ENCODE results near the gene WASF3. TPM values are rescaled to one million over a fixed set of nuclear protein-coding genes. Genes with fewer than 3 reads are reported as not detected.
A peak's percentile ranks its signal among the peaks of the same experiment; 100 is the strongest.

The WASF3 gene
- polyA plus RNA-seq, 3 donors from 2014 or later: 0.12 TPM; not detected in 2

DNA sequence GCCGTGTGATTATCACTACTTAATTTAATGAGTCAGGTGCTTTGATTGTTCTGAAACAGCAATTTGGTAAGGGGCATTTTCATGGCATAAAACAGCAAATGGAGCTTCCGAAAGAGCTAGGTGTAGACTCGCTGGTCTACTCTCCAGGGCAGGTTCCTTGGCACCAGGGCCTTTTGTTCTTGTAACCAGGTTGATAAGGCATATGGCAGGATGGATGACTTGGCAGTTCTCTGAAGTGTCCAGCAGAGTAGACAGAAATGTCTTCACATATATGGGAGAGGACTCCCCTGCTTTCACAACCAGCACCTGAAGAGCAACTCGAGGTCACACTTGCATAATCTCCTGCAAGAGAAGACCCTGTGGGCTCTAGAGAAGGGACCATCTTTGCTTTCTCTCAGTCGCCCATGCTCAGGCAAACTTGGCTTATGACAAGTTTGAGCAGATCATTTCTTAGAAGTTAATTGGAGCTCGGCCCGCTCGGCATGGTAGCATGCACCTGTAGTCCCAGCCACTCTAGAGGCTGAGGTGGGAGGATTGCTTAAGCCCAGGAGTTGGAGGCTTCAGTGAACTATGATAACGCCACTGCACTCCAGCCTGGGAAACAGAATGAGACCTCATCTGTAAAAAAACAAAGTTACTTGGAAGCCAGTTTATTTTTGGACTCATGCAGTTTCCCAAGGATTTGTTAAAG lies 23.3 kb upstream of the WASF3 start:
- no peaks in the 10 kb centered on the region for H3K4me1 Mint-ChIP-seq
- H3K27ac Mint-ChIP-seq: no peak overlapping the region
- no peak for DNase-seq
- H3K27me3 Mint-ChIP-seq (ENCODE audit: low read depth in 3 of 3): no peaks in the 10 kb centered on the region
- no peaks in the 10 kb centered on the region for H3K36me3 Mint-ChIP-seq
- H3K9me3 Mint-ChIP-seq: no peaks in the 10 kb centered on the region
- no peak overlapping the region for H3K4me3 Mint-ChIP-seq

DNA sequence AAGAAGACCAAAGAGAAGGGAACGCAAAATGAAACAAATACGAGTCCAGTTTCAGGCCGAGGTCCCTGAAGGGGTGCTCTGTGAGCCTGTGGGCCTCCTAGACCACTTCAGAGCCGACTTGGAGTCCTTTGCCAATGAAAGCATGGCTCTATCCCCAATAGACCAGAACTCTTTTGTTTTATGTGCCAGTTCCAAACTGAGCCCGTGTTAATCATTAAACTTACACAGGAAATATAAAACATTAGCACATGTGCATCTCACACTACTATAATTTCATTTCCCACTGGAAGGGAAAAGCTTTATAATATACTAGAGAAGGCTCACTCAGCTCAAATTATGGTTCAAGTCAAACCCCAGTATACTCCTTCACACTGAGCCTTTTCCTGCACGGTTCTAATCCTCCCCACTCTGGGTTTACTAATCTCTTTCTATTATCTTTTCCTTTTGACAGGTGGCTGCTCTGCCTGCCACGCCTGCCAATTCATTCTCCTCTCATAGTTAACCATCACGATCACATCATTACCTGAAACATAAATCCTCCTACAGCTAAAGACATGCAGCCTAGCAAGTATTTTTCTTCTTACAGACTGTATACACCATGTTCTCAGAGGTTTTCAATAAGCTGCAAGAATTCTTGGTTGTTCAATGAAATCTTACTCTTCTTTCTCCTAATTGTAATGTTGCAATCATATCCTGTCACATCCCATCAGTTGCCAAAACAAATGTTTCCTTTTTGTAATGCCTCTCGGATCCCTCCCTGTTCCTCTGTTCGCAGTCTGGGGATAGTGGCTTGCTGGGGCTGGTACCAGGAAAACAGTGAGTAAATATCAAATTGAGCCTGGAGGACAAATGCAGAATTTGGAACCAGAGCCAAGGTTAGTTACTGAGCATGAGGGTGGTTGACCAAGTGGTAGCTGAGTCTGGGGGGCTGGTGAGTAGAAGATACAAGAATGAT lies 18.8 kb upstream of the WASF3 start:
- H3K4me3 Mint-ChIP-seq: no peak overlapping the region
- peaks cover 0 to 2% (median 0%) of the 10 kb centered on the region in 6 donors for H3K9me3 Mint-ChIP-seq
- H3K27ac Mint-ChIP-seq: no peak overlapping the region
- H3K4me1 Mint-ChIP-seq: no peaks in the 10 kb centered on the region
- no peak for DNase-seq
- no peaks in the 10 kb centered on the region for H3K36me3 Mint-ChIP-seq
- H3K27me3 Mint-ChIP-seq (ENCODE audit: low read depth in 3 of 3): peaks cover 2 to 4% (median 2%) of the 10 kb centered on the region in 3 donors

DNA sequence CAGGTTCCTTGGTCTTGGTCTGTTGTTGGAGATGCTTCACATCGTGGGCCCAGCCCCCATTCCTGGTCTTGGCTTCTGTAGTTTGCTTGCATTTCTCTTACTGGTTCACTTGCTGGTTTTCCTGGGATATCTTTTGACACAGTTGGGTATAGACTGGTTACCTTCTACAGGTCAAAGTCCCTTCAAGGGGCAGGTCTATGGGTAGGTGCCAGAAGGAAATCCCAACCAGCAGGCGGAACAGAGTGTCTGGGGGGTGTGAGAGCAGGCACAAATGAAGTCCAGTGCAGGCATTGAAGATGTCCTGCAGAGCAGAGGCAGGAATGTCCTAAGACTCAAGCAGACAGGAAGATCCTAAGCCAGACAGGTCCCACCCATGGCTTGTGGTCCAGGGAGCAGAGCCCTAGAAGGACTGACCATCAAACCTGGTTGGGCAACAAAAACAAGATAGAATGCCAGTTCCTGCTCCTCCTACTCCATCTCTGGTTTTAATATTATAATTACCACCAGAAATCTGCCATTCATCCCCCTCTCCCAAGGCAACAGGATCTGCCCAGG lies 17.7 kb upstream of the WASF3 start:
- peaks cover 2 to 4% (median 2%) of the 10 kb centered on the region in 3 donors for H3K27me3 Mint-ChIP-seq (ENCODE audit: low read depth in 3 of 3)
- H3K27ac Mint-ChIP-seq: no peak overlapping the region
- H3K9me3 Mint-ChIP-seq: peaks cover 0 to 2% (median 0%) of the 10 kb centered on the region in 6 donors
- no peak for DNase-seq
- H3K4me3 Mint-ChIP-seq: no peak overlapping the region
- no peaks in the 10 kb centered on the region for H3K4me1 Mint-ChIP-seq
- no peaks in the 10 kb centered on the region for H3K36me3 Mint-ChIP-seq

DNA sequence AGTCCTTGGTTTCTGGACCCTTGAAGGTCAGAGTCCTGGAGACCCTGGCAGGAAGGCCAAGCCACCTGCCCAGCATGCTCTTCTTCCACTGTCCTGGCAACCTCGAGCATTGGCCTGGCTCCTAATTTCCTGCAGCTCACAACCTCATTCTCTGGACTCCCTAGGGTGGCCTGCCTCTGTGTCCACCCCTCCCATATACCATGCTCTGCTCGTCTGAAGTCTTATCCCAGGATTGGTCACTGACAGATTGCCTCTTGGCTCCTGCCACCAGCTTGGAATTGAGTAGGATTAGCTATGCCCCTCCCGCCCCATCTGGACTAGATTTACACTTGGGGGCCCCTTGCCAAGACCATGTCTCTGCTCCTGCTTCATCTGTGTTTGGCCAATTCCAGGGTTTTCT lies 17.1 kb upstream of the WASF3 start:
- Mint-ChIP-seq H3K36me3 (no peaks in the 10 kb centered on the region), H3K27ac (no peak overlapping the region), H3K4me1 (no peaks in the 10 kb centered on the region), H3K27me3 (ENCODE audit: low read depth in 3 of 3) (peaks cover 2 to 4% (median 2%) of the 10 kb centered on the region in 3 donors), H3K9me3 (peaks cover 0 to 2% (median 0%) of the 10 kb centered on the region in 6 donors), H3K4me3 (no peak overlapping the region)
- no peak for DNase-seq

DNA sequence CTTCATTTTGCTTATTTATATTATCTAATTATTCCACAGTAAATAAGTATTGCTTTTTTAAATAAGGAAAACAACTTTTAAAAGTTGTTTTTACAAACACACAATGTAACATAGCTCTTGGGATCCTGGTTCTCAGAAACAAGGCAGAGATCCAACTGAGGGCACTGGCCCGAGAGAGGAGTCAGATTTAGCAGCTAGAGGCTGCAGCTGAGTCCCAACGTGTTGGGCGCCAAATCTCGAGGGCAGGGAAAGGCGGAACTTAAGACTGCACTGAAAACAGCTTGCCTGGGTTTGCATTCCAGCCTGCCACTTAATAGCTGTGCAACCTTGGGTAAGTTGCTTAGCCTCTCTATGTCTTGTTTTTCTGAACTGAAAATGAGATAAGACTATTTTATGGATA lies 16.4 kb upstream of the WASF3 start:
- Mint-ChIP-seq H3K36me3 (no peaks in the 10 kb centered on the region), H3K4me3 (no peak overlapping the region), H3K27ac (no peak overlapping the region), H3K4me1 (no peaks in the 10 kb centered on the region), H3K27me3 (ENCODE audit: low read depth in 3 of 3) (peaks cover 2 to 4% (median 3%) of the 10 kb centered on the region in 3 donors), H3K9me3 (peaks cover 0 to 2% (median 0%) of the 10 kb centered on the region in 6 donors)
- no peak for DNase-seq

DNA sequence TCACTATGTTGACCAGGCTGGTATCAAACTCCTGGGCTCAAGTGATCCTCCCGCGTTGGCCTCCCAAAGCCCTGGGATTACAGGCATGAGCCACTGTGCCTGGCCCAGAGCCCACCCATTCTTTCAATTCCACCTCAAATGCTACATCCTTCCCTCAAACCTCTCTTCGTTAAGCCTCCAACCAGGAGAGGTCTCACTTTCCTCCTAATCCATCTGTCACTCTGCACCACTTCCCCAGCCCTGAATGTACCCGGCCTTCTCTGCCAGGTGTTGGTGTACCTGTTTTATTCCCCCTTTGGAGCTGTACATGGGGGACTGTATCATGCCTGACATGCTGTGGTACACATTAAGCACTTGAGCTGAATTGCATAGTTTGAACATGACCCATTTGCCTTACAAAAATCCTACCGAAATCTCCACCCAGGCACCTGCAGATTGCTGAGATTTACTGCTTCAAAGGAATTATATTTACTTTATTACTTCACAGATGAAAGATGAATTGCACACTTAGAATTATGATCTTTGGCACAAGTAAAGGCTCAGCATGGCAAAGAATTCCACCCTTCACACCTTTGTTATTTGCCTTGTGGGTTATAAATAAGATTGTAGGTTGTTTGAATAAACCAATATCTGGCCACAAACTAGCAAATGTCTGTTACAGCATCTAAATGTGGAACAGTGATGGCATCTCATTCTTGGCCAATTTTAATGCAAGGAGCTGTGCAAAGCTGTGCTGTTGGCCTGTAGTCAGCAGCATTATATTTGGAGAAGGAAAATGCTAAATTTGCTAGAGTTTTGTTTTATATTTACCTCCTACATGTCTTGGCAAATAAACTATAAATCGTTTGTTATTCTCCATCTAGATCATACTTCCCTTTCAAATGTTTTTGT lies 15.6 kb upstream of the WASF3 start:
- no peak overlapping the region for H3K4me3 Mint-ChIP-seq
- peaks cover 2 to 4% (median 3%) of the 10 kb centered on the region in 3 donors for H3K27me3 Mint-ChIP-seq (ENCODE audit: low read depth in 3 of 3)

DNA sequence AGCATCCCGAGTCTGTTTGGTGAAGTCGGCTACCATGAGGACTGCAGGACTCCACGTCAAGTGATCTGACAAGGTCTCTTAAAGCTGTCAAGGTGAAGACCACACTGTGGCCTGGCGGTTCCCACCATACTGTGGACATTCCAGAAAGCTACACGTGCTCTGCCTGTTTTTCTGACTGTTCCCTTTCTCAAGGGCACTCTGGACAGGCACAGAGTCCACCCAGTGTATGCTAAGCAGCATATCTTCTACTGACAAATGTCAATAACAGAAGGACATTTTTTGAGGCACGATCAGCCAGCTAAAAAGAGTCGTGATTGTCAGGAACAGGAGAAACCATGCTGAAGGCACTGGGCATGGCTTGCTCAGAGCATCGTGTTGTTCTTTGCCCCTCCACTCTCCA lies 12.8 kb upstream of the WASF3 start:
- Mint-ChIP-seq H3K27ac (no peak overlapping the region), H3K9me3 (peaks cover 0 to 3% (median 0%) of the 10 kb centered on the region in 6 donors), H3K4me3 (no peak overlapping the region), H3K4me1 (no peaks in the 10 kb centered on the region), H3K36me3 (no peaks in the 10 kb centered on the region), H3K27me3 (ENCODE audit: low read depth in 3 of 3) (peaks cover 2 to 4% (median 3%) of the 10 kb centered on the region in 3 donors)
- DNase-seq: no peak

More for the DNA sequence above, 15.6 kb upstream of the WASF3 start:
- peaks cover 0 to 2% (median 0%) of the 10 kb centered on the region in 6 donors for H3K9me3 Mint-ChIP-seq
- H3K36me3 Mint-ChIP-seq: no peaks in the 10 kb centered on the region
- DNase-seq: no peak
- H3K27ac Mint-ChIP-seq: no peak overlapping the region
- no peaks in the 10 kb centered on the region for H3K4me1 Mint-ChIP-seq

DNA sequence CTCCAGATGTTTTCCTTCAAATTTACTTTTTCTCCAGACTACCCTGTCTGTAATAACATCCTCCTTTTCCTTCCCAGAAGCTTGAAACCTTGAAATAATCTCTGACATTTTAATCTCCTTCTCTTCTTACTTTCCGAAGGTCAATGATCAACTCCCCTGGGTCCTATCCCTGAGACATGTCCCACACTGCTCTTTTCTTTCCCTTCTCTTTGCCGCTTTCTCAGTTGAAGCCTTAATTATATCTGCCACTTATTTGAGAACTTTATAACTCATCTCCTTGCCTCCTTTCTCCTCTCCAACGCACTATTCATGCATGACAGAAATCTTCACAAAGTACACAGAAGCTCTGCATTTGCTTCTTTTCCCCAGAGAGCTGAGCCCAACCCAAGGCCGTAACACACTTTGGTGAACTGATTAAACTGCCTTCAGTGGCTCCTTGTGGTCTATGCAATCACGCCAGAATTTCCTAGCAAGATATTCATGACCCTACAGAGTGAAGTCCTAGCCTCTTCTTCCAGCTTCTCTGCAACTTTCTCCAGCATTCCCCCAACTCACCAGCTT lies 9.2 kb upstream of the WASF3 start:
- DNase-seq: no peak
- Mint-ChIP-seq H3K36me3 (no peaks in the 10 kb centered on the region), H3K27me3 (ENCODE audit: low read depth in 3 of 3) (peaks cover under 1 to 8% (median 2%) of the 10 kb centered on the region in 3 donors), H3K4me3 (no peak overlapping the region), H3K4me1 (no peaks in the 10 kb centered on the region), H3K27ac (no peak overlapping the region), H3K9me3 (peaks cover 0 to 7% (median 0%) of the 10 kb centered on the region in 6 donors)

DNA sequence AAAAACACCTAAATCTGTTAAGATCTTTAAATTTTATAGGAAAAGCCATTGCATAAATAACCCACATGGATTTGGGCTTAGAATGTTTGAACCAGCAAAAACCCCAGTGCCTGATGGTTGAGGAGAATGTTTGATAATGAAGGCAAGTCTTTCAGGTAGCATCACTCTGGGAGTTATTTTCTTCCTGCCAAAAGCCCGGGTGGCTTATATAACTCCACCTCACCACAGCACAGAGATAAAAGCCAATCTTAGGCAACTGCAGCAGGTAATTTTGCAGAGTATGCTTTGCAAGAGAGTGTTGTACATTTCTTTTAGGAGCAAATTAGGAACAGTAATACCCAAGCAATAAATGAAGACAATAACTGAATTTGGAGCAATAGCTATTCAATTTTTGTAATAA lies 7.8 kb upstream of the WASF3 start:
- Mint-ChIP-seq H3K4me3 (no peak overlapping the region), H3K4me1 (no peaks in the 10 kb centered on the region), H3K27ac (no peak overlapping the region), H3K36me3 (no peaks in the 10 kb centered on the region), H3K27me3 (ENCODE audit: low read depth in 3 of 3) (peaks cover 1 to 10% (median 3%) of the 10 kb centered on the region in 3 donors), H3K9me3 (peaks cover 0 to 7% (median 0%) of the 10 kb centered on the region in 6 donors)
- no peak for DNase-seq

DNA sequence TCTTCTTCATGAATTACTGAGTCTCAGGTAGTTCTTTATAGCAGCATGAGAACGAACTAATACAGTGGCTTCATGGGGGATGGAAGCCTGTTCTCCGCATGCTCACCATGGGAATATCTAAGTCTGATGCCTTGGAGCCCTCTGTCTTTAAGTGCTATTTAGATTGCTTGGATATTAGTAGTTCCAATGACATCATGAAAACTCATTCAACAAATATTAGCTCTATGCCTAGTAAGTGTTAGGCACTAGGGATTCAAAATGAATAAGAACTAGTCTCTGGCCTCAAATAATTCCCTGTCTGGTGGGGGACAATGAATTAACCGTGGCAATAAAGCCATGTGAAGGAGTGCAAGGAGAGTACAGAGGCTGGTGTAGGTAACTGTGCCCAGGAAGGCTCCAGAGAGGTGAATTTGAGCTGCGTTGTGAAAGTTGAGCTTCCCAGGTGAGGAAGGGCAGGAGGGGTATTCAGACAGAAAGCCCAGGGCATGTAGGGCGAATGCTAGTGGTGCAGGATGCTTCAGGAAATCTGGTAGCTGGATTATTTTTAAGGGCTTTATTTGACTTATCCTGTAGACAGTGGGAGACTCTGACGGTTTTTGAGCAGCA lies 6.1 kb upstream of the WASF3 start:
- Mint-ChIP-seq H3K36me3 (no peaks in the 10 kb centered on the region), H3K27ac (no peak overlapping the region), H3K9me3 (peaks cover 0 to 7% (median 0%) of the 10 kb centered on the region in 6 donors), H3K27me3 (ENCODE audit: low read depth in 3 of 3) (peaks cover 3 to 17% (median 6%) of the 10 kb centered on the region in 3 donors), H3K4me1 (no peaks in the 10 kb centered on the region), H3K4me3 (no peak overlapping the region)
- no peak for DNase-seq

DNA sequence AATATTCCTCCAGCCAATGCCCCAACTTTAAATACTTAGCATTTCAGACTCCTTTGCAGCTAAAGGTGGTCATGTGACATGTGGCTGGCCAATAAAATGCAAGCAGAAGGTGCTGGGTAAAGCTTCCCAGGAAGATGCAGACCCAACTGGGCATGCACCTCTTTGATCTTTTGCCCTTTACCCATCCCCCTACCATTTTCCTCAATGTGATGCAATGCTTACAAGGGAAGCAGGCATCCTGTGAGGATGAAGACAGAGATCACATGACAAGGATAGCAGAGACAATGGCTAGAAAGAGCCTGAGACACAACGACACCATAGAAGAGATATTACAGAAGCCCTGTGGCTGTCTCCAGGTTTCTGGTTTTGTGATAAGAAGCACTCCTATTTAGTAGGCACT lies 2.1 kb upstream of the WASF3 start:
- Mint-ChIP-seq H3K4me3 (no peak overlapping the region), H3K27ac (no peak overlapping the region), H3K27me3 (ENCODE audit: low read depth in 3 of 3) (peaks cover 11 to 29% (median 13%) of the 10 kb centered on the region in 3 donors), H3K9me3 (peaks cover 0 to 5% (median under 1%) of the 10 kb centered on the region in 6 donors), H3K4me1 (peaks cover 10 to 17% of the 10 kb centered on the region in 2 donors), H3K36me3 (no peaks in the 10 kb centered on the region)
- no peak for DNase-seq

DNA sequence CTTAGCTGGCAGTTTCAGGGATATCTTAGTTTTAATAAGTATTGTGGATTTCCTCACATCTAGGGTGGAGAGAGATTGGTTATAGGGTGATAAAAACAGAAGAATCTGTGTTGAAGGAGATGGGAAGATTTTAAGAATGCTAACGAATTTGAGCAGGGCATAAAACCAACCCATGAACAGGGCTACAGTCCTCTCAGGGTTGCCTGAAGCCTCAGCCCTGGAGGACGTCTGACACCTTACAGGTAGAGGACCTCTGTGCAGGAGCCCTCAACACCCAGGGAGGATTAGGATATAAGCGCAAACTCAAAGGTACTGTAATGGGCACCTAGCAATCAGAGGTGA lies 461 bp upstream of the WASF3 start:
- Mint-ChIP-seq H3K27ac (no peak overlapping the region), H3K4me1 (peaks cover 10 to 17% of the 10 kb centered on the region in 2 donors), H3K36me3 (no peaks in the 10 kb centered on the region), H3K27me3 (ENCODE audit: low read depth in 3 of 3) (peaks cover 11 to 22% (median 13%) of the 10 kb centered on the region in 3 donors), H3K4me3 (peak overlapping the region; percentile 15 to 69 (median 40)), H3K9me3 (peaks cover 0 to 4% (median under 1%) of the 10 kb centered on the region in 6 donors)
- DNase-seq: no peak

All from immature natural killer cell (primary cell).